MG63 (cell line): Measurements from ENCODE around the gene HSD17B11. TPM values are rescaled to one million over a fixed set of nuclear protein-coding genes. Genes with fewer than 3 reads are reported as not detected.
"Not testable (repeated sequence)": the region's sequence is repeated elsewhere in the genome, so short reads cannot be mapped to it uniquely, and the experiment has no call there.

Experiments
- DNase-seq: peaks from one replicate; pipeline ENCODE4 v3.0.0-alpha.2; 2020
- H3K27me3 ChIP-seq: fragments of 250-450 bp; sonication (Bioruptor Pico); 2 replicates; pipeline ENCODE4 v1.5.1; 2020; ENCODE audit warnings: mild to moderate bottlenecking, moderate library complexity
- H3K36me3 ChIP-seq: fragments of 250-450 bp; sonication (Bioruptor Pico); 2 replicates; pipeline ENCODE4 v1.5.1; 2020; ENCODE audit warnings: mild to moderate bottlenecking, moderate library complexity
- H3K4me3 ChIP-seq: fragments of 250-450 bp; sonication (Bioruptor Pico); 2 replicates; pipeline ENCODE4 v1.5.1; 2020; ENCODE audit warnings: mild to moderate bottlenecking, moderate library complexity
- H3K9me3 ChIP-seq: fragments of 250-450 bp; sonication (Bioruptor Pico); 2 replicates; pipeline ENCODE4 v1.5.1; 2020; ENCODE audit warnings: mild to moderate bottlenecking, moderate library complexity
- total RNA-seq: library from RNA; depleted of rRNA; stranded (reverse); fragments of >200 nt; shearing (Covaris generic); gene quantifications from 2 replicates; pipeline ENCODE4 v1.2.3, GENCODE V29; 2014; ENCODE audit warnings: low replicate concordance

HSD17B11 gene
- total RNA-seq, 1 experiment from 2014 or later = 6.6 TPM

DNA sequence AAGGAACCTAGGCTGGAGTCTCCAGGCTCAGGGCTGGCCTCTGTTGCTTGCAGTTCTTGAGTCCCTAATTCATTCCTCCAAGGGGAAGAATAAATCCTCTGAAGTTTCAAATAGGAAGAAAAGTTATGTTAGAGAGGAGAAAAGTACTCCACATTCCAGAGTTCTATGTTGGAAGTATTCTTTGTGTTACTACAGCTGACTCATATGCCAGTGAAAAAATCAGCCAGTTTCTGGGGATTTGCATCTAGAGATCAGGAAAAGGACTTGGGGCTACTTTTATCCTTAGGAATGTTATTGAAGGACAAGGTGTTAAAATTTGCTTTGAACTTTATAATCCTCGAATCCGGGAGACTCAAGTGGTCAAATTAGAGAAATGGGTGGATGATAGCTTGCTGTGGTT, 19.7 kb upstream of the HSD17B11 start:
- no peaks in the 10 kb centered on the region for H3K27me3 ChIP-seq
- H3K36me3 ChIP-seq = no peaks in the 10 kb centered on the region
- DNase-seq = no peak
- H3K9me3 ChIP-seq = no peaks in the 10 kb centered on the region
- no peak overlapping the region for H3K4me3 ChIP-seq

DNA sequence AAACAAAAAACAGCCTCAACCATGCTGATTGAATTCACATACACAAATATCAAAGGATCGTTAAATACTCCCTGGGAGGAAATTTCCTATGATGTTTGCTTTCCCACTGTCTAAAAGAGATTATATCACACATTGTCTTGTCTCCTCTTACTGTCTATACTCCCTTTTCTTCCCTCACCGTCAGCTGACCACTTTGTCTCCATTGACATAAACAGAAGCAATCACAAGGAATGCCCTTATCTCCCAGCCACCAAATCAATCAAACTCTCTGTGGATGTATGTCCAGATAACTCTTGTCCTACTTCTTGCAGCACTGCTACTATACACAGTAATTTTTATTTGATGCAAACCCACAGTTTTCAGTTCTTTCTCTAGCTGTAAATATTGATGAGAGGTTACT, 19.2 kb upstream of the HSD17B11 start:
- Histone ChIP-seq H3K36me3 (no peaks in the 10 kb centered on the region), H3K9me3 (no peaks in the 10 kb centered on the region), H3K27me3 (no peaks in the 10 kb centered on the region), H3K4me3 (no peak overlapping the region)
- no peak for DNase-seq

DNA sequence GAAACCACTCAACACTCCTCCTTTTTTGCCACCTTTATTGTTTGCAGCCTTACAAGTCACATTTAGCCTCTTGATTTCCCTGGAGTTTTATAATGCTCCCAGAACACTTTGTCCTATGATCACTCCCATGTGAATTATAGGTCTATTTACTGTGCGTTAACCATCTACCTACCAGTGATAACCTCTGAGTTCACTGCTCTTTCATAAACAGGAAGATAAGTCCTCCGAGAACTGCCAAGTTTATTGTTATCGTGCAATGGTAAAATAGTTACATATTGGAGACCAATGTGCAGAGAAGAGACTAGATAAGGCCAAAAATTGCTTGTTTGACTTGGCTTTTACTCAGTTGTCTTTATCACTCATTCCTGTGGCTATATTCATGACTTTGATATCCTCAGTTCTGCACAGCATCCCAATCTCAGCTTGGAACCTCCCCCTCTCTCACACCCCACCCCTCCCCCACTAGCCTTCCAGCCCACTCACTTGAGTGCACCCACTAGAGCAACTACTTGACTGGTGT, 18.5 kb upstream of the HSD17B11 start:
- Histone ChIP-seq H3K9me3 (no peaks in the 10 kb centered on the region), H3K36me3 (no peaks in the 10 kb centered on the region), H3K27me3 (no peaks in the 10 kb centered on the region; the same call in 1 of the 2 replicates), H3K4me3 (no peak overlapping the region)
- DNase-seq = no peak

DNA sequence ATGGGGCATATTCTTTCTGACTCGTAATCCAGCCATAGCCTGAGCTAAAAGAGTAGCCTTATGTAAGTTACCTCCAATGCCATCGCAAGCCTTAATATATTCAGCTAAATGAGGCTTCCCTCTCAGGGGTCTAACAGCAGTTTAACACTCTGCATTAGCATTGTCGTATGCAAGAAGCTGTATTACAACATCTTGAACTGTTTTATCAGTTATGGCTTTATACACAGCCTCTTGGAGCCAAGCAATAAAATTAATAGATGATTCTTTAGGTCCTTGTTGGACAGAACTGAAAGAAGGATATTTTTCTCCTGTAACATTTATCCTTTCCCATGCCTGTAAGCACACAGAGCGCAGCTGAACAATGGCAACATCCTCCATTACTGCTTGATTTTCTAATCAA, 15.9 kb upstream of the HSD17B11 start:
- not testable (repeated sequence) for H3K4me3 ChIP-seq, H3K9me3 ChIP-seq, DNase-seq, H3K36me3 ChIP-seq, H3K27me3 ChIP-seq

DNA sequence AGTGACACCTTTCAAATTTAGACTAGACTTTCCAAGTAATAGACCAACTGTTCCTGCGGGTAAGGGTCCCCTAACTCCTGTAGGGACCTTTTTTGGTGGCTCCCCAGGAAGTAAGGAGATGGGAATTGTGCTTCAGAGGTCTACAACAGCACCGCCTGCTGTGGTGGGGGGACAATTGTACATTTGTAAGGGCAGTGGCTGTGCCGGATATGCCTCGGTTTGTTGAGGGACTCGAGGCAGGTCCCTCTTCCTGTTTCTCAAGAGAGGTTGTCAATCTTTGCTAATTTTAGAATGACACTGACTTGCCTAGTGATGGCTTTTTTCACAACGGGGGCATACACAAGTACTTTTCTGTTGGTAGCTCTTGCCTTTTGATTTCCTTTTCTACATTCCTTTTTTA, 15.5 kb upstream of the HSD17B11 start:
- no peak overlapping the region for H3K4me3 ChIP-seq
- H3K36me3 ChIP-seq = no peaks in the 10 kb centered on the region
- no peak for DNase-seq
- no peaks in the 10 kb centered on the region for H3K9me3 ChIP-seq
- no peaks in the 10 kb centered on the region; the same call in 1 of the 2 replicates for H3K27me3 ChIP-seq

DNA sequence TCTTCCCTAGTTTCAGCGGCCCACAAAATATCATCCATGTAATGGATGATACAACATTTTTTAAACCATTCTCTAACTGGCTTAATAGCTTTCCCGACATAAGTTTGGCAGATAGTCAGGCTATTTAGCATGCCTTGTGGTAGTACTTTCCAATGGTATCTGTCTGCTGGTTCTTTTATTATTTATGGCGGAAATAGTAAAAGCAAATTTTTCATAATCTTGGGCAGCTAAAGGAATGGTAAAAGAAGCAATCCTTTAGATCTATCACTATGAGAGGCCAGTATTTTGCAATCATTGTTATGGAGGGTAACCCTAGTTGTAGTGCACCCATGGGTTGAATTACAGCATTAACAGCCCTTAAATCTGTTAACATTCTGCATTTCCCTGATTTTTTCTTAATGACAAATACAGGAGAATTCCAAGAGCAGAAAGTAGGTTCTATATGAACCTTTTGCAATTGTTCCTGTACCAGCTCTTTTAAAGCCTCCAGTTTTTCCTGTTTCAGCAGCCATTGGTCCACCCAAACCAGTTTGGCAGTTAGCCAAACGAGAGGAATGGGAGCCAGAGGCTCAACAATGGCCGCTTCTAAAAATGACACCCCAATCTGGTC, 14.3 kb upstream of the HSD17B11 start:
- Histone ChIP-seq H3K9me3 (no peaks in the 10 kb centered on the region), H3K36me3 (no peaks in the 10 kb centered on the region), H3K27me3 (no peaks in the 10 kb centered on the region; the same call in 1 of the 2 replicates), H3K4me3 (no peak overlapping the region)
- no peak for DNase-seq

DNA sequence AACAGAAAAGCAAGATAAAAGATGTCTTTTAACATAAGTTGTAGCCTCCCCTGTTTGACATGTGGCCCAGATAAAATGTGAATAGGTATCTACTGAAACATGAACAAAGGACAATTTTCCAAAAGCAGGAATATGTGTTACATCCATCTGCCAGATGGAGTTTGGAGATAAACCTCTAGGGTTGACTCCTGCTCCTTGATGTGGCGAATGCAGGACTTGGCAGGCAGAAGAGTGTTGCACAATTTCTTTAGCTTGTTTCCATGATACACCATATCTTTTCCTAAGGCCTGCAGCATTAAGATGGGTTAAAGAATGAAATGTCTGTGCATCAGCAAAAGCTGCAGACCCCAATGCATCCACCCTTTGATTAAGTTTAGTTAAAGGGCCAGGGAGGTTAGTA, 12.7 kb upstream of the HSD17B11 start:
- not testable (repeated sequence) for DNase-seq, H3K9me3 ChIP-seq, H3K4me3 ChIP-seq, H3K36me3 ChIP-seq, H3K27me3 ChIP-seq

DNA sequence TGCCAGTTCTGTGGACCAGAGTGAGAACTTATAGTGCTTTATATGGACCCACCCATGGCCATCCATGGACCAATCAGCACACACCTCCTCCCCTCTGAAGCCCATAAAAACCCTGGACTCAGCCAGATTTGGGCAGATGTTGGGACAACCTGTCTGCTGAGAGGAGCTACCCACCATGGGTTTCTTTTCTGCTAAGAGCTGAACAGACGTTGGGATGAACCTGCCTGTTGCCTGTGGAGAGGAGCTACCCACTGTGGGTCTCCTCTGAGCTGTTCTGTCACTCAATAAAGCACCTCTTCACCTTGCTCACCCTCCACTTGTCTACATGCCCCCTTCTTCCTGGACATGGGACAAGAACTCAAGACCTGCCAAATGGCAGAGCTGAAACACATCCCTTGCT, 9.0 kb upstream of the HSD17B11 start:
- H3K36me3 ChIP-seq = no peaks in the 10 kb centered on the region
- H3K9me3 ChIP-seq = no peaks in the 10 kb centered on the region
- no peaks in the 10 kb centered on the region; the same call in 1 of the 2 replicates for H3K27me3 ChIP-seq
- DNase-seq = no peak
- no peak overlapping the region for H3K4me3 ChIP-seq

DNA sequence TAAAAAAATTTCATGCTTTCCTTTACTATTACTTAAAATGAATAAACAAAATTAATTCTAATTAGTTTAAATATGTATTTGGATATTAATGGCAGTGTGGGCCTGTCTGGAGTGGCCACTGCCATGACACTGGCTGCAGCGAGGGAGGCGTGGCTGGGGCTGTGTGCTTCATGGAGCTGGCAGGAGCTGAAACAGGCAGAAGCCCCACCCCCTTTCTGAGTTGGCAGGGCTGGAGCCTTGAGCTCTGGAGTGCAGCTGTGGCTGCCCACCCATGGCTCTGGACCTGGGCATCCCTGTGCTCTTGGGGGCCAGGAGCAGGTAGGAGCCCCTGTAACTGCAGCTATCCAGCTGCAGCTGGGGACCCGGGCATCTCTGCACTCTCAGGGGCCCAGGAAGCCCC, 8.2 kb upstream of the HSD17B11 start:
- Histone ChIP-seq H3K27me3 (no peaks in the 10 kb centered on the region), H3K9me3 (no peaks in the 10 kb centered on the region), H3K4me3 (no peak overlapping the region), H3K36me3 (no peaks in the 10 kb centered on the region)
- no peak for DNase-seq

DNA sequence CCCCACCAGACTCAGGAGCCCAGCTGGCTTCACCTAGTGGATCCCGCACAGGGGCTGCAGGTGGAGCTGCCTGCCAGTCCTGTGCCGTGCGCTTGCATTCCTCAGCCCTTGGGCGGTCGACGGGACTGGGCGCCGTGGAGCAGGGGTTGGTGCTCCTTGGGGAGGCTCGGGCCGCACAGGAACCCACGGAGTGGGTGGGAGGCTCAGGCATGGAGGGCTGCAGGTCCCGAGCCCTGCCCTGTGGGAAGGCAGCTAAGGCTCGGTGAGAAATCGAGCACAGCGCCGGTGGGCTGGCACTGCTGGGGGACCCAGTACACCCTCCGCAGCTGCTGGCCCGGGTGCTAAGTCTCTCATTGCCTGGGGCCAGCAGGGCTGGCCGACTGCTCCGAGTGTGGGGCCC, 4.9 kb upstream of the HSD17B11 start:
- H3K4me3 ChIP-seq, H3K36me3 ChIP-seq, H3K9me3 ChIP-seq, H3K27me3 ChIP-seq, DNase-seq: not testable (repeated sequence)

DNA sequence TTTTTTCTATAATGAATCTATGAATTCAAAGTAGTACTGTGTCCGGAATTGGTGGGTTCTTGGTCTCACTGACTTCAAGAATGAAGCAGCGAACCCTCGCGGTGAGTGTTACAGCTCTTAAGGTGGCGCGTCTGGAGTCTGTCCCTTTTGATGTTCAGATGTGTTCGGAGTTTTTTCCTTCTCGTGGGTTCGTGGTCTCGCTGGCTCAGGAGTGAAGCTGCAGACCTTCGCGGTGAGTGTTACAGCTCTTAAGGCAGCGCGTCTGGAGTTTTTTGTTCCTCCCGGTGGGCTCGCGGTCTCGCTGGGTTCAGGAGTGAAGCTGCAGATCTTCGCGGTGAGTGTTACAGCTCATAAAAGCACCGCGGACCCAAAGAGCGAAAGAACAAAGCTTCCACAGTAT, 4.1 kb upstream of the HSD17B11 start:
- H3K27me3 ChIP-seq, H3K4me3 ChIP-seq, H3K9me3 ChIP-seq, DNase-seq, H3K36me3 ChIP-seq: not testable (repeated sequence)

DNA sequence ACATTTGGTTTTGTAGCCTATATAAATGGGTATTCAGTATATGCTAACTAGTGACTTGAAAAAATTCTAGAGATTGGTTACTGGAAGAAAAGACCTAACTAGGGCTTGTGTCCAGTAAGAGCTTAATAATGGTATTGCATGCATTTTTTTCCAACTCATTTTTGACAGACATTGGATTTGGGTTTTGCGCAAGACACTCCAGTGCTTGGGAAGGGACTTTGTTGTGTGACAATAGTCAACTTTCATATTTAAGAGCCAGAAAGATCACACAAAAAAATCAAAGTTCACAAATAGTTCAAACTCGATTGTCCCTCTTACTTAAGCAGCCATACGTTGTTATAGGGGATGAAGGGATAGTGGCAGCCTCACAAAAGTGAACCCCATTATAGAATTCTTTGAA, 1.2 kb upstream of the HSD17B11 start:
- H3K36me3 ChIP-seq = no peaks in the 10 kb centered on the region
- no peak overlapping the region for H3K4me3 ChIP-seq
- DNase-seq = no peak
- no peaks in the 10 kb centered on the region for H3K9me3 ChIP-seq
- no peaks in the 10 kb centered on the region for H3K27me3 ChIP-seq

DNA sequence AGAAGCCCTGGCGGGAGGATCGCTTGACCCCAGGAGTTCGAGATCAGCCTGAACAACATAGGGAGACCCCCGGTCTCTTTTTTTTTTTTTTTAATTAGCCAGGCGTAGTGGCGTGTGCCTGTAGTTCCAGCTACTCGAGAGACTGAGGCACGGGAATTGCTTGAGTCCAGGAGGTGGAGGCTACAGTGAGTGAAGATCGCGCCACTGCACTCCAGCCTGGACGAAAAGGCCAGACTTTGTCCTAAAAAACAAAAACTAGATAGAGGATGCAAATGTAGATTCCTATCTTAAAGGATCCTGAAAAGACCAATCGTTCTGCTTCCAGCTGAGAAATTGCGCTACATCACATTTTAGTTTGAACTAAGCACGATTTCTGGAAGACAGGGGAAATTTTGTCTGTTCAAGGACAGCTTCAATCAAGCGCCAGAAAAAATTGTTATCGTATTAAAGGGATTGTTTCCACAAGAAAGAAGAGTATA, 627 bp upstream of the HSD17B11 start:
- Histone ChIP-seq H3K9me3 (no peaks in the 10 kb centered on the region), H3K27me3 (no peaks in the 10 kb centered on the region), H3K36me3 (no peaks in the 10 kb centered on the region), H3K4me3 (peak overlapping the region; percentile 57)
- DNase-seq = no peak

DNA sequence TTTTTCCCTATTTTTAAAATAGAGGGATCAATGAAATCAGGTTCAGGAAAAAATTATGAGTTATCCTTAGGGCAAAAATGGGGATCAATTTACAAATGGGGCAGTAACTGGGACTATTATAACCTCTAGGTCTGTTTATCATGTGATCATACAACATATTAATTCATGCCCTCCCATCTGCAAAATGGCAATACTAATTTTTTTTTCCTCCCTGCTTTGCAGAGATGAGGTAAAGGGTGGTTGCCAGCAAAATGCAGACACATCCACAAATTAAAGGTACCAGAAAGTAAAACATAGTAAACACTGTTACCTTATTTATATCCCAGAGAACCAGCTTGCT, 467 bp downstream of the HSD17B11 start:
- Histone ChIP-seq H3K4me3 (peak overlapping the region; percentile 57), H3K36me3 (no peaks in the 10 kb centered on the region), H3K27me3 (no peaks in the 10 kb centered on the region), H3K9me3 (no peaks in the 10 kb centered on the region)
- DNase-seq = no peak

DNA sequence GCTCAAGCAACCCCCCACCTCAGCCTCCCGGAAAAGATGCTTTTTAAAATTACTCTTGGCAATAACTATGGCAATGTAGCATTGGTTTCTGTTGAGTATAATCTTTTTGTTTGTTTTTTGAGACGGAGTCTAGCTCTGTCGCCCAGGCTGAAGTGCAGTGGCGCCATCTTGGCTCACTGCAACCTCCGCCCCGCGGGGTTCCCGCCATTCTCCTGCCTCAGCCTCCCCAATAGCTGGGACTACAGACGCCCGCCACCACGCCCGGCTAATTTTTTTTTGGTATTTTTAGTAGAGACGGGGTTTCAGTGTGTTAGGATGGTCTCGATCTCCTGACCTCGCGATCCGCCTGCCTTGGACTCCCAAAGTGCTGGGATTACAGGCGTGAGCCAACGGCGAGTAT, 933 bp downstream of the HSD17B11 start:
- H3K27me3 ChIP-seq, H3K36me3 ChIP-seq, DNase-seq, H3K9me3 ChIP-seq: not testable (repeated sequence)
- H3K4me3 ChIP-seq = peak overlapping the region; percentile 57

DNA sequence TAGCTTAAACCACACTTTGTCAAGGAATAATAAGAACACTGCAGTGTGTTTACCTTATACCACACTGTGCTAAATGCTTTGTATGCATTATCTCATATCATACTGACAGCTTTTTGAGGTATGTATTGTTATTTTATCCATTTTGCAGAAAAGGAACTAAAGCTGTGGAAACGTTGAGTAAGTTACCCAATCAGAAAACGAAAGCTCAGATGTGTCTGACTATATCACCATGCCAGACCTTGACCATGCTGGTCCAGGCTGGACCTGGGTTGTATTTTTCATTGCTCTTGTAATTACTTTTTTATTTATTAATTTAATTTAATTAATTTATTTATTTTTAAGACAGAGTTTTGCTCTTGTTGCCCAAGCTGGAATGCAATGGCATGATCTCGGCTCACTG, 2.1 kb downstream of the HSD17B11 start:
- no peak overlapping the region for H3K4me3 ChIP-seq

DNA sequence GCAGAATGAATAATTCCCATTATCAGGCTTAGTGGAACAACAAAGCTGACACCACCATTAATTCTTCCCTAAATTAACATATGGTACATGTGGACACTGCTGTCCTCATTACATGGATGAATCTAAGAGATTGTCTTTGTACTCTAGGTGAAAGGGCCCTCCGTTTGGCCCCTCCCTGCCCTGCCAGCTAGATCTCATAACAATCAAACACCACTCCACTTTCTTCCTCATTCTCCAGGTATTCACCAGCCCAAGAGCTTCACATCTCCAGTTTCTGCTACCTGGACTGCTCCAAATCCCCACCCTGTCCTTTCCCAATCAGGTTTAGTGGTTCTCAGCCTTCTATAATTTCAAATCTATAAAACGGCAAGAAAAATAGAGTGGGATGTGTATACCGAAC, 3.8 kb downstream of the HSD17B11 start:
- Histone ChIP-seq H3K27me3 (no peaks in the 10 kb centered on the region), H3K36me3 (no peaks in the 10 kb centered on the region), H3K9me3 (no peaks in the 10 kb centered on the region), H3K4me3 (no peak overlapping the region)
- no peak for DNase-seq

More for the DNA sequence above, 2.1 kb downstream of the HSD17B11 start:
- Histone ChIP-seq H3K9me3 (no peaks in the 10 kb centered on the region), H3K36me3 (no peaks in the 10 kb centered on the region), H3K27me3 (no peaks in the 10 kb centered on the region)
- DNase-seq = no peak

DNA sequence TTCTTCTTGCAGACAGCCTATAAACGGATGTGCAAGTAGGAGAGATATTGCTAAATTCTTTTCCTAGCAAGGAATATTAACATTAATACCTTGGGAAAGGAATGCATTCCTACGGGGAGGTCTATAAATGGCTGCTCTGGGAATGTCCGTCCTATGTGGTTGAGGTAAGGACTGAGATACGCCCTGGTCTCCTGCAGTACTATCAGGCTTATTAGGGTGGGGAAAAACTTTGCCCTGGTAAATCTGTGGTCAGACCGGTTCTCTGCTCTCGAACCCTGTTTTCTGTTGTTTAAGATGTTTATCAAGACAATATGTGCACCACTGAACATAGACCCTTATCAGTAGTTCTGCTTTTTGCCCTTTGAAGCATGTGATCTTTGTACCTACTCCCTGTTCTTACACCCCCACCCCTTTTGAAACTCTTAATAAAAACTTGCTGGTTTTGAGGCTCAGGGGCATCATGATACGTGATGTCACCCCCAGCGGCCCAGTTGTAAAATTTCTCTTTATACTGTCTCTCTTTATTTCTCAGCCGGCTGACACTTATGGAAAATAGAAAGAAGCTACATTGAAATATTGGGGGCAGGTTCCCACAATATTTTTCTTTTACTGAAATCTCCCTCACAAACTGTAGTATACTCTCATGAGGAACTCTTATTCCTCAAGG, 6.4 kb downstream of the HSD17B11 start:
- not testable (repeated sequence) for H3K36me3 ChIP-seq, H3K4me3 ChIP-seq, DNase-seq, H3K27me3 ChIP-seq, H3K9me3 ChIP-seq
